ENCODE data around the gene TTN.

TTN gene

GRCh38 chr2:178811045-178811444 is 3.8 kb upstream of the TTN start:
- no peak for DNase-seq

- no peak for DNase-seq
Observed at GRCh38 chr2:178810422-178810821, 3.2 kb upstream of the TTN start.

DNA sequence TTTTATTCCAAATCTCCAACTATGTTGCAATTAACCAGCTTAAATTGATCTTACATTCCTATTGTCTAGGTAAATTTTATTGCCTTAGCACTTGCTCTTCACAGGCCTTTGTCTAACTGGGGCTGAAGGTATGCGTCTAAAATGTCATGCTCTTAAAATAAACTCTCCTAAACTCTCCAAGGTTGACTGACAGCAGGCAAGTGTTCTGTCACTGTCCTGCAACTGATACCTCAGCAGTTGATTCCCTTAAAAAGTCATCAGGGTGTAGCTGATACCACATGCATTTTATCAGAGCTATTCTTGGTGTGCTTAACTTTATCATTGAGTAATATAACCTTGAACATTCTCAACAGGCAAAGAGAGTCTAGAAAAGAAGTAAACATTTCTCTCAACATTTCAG is 680 bp downstream of the TTN start:
- DNase-seq = no peak

DNA sequence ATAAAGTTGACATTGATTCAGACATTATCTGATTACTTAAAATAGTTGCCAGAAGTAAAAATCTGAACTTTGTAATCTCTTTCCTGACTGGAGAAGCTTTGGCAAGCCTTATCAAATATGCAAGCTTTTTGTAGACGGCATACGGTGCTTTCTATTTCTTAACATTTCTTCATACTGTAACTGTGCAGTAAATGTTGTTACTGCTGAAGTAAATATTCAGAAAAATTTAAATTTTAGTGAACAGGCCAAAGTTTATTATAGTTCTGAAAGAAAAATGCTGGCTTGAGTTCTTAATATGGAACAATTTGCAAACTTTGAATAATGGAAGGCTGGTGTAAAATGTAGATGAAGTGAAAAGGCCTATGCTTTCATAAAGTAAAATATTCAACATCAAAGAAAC is 1.8 kb downstream of the TTN start:
- no peak for DNase-seq

DNA sequence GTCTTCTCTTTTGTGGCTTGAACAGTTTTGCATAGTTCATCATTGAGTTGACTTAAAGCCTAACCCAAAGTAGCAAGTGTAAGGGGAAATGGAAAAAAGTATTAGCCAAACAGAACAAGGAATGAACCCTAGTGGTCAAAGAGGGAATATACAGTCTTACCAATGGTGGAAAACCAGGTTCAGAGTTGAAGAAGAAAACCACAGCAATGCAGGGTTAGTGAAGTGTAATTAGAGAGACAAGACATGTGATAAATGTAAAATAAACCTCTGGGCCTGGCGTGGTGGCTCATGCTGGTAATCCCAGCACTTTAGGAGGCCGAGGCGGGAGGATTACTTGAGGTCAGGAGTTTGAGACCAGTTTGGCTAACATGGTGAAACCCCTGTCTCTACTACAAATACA is 2.4 kb downstream of the TTN start:
- DNase-seq = no peak

GRCh38 chr2:178800510-178800909 is 6.7 kb downstream of the TTN start:
- no peak for DNase-seq

GRCh38 chr2:178799305-178799704 is 7.9 kb downstream of the TTN start:
- DNase-seq = no peak

- no peak for DNase-seq
Observed at GRCh38 chr2:178796079-178796677, 11.0 kb downstream of the TTN start.

DNA sequence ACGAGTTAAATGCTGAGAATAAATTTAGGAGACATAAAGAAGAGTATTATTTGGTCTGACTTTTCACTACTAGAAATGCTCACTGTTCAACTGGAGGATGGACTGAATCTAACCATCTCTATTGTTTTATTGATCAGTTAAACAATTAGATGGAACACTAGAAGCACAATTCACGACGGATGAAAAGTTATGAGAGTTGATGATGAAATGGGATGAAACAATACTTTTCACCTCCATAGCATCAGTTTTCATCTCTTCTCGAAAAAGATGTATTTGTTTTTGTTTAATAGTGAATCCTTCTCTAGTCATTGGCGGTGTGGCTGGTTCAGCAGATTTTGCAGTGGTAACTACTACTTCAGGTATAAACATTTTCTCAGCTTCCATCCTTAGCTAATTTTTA is 19.3 kb downstream of the TTN start:
- DNase-seq = no peak

DNA sequence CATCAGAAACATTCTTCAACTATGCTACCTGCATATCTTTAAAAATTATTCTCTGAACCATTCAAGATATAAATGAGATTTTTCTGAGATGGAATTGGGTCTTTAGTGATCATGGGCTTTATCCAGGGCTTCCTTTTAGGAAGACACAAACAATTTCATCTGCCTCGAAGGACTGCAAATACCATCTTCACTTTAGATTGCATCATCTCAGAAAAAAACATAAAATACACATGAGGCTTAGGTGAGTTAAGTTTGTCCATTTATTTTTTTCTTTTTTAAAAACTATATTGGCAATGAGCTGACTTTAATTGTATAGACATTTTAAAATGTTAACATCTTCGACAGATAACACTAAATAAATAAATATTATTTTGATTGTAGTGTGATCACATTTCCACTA is 20.1 kb downstream of the TTN start:
- no peak for DNase-seq

DNA sequence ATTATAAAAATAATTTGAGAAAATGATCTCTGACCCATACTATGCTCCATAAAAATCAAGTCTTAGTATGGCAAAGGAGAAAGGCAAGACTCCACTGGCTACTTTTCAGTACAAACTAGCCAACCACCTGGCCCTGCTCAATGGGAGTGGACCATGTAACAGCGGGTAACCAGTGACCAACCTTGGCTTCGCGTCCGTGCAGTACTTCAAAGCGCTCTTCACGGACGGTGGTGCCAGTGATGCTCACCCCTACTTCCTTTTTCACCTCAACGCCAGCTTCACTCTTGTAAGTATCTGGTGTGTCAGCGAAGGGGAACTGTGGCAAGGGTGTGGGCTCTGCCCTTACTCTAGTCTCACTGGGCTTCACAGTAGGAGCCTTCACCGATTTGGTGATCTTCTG is 23.3 kb downstream of the TTN start:
- DNase-seq = no peak

GRCh38 chr2:178782236-178782635 is 25.0 kb downstream of the TTN start:
- DNase-seq = no peak

GRCh38 chr2:178777577-178777976 is 29.6 kb downstream of the TTN start:
- DNase-seq = no peak

- DNase-seq = no peak
Observed at GRCh38 chr2:178776751-178777150, 30.5 kb downstream of the TTN start.

- no peak for DNase-seq
Observed at GRCh38 chr2:178775975-178776374, 31.2 kb downstream of the TTN start.

DNA sequence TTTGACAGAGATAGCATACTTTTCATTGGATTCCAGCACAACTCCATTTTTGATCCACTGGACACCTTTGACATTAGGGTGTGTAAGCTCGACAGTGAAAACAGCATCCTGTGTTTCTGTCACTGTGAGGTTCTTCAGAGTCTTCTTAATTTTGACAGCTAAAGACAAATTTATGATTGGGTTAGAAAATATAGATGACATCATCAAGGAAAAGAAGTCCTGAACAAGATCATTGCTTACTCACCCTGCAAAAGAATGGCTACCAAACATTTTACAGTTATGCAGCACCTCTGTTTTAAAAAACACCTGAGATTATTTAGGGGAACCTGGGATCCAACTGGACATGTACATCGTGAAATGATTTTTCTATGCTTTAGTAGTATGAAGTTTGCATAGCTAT is 36.7 kb downstream of the TTN start:
- DNase-seq = no peak

GRCh38 chr2:178767094-178768060 is 39.8 kb downstream of the TTN start:
- DNase-seq = no peak

- DNase-seq = no peak
Observed at GRCh38 chr2:178764097-178764496, 43.1 kb downstream of the TTN start.

DNA sequence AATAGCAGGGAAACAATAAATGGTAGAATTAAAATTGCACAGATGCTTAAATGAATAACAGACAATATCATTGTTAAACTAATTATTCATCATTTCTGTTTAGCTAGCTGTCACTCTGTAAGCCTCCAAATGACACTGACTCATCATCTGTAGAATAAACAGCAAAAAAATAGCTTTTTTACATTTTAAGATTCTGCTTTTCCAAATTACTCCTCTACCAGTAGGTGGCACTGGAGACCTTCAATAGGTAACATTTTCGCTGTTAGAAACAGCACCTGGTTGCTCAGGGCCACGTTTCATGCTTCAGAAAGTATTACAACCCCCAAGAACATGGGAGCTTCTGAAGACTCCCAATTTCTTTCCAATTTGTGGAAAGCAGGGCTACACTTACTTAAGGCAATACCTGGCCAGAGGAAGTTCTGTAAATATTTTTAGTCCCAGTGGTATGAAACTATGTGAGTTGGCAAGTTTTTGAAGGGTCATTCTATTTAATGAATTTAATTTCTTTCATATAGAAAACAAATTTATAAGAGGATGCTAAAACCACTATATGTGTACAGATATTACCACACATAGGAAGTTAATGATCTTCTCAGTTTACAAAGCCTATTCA is 45.4 kb downstream of the TTN start:
- peak; percentile 8 for DNase-seq

- DNase-seq = no peak
Observed at GRCh38 chr2:178756843-178757242, 50.4 kb downstream of the TTN start.

GRCh38 chr2:178756343-178756742 is 50.9 kb downstream of the TTN start:
- no peak for DNase-seq

GRCh38 chr2:178747767-178748166 is 59.5 kb downstream of the TTN start:
- DNase-seq = no peak

DNA sequence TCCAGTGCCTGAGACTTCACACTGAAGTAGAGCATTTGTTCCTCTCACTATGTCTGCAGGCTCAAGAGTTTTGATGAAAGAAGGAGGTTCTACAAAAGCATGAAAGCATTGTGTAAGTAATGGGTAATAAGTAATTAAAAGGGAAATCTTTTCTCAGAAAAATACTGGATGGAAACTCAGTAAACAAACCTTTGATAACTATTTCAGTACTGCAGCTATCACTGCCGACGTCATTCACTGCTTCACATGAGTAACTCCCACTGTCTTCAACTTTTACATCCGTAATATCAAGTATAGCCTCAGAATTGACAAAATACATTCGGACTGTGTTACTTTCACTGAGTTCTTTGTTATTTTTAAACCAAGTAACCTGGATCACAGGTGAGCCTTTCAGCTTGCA is 72.7 kb downstream of the TTN start:
- no peak for DNase-seq

DNA sequence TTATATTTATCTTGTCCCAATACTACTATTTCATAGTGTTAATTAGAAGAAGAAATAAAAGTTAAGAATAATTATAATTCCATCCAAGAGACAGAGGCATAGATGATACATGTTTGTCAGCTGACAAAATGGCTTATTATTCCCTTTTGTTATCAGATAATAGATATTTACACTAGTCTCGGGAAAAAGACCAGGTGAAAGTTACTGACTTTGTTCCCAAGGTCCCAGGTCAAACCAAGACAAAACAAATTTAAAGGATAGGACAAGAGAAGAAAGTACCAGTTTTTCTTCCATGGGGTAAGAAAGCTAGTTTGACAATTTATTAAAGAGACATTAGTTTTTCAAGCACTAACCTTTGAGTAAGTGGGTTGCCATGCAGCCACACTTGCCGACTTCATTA is 73.2 kb downstream of the TTN start:
- no peak for DNase-seq

All from effector CD4-positive, alpha-beta T cell (primary cell).